Hematopoietic multipotent progenitor cell treated with erythropoietin and hydrocortisone succinate and interleukin-3 and kit ligand, for 8 days (in vitro differentiated cells): ENCODE data around the gene IMPA2.
"Not testable (repeated sequence)": the region's sequence is repeated elsewhere in the genome, so short reads cannot be mapped to it uniquely, and the experiment has no call there.

Source experiments
- DNase-seq: peaks from one replicate; pipeline ENCODE4 v3.0.0-alpha.2; 2015

Gene IMPA2

GRCh38 chr18:12031181-12031580 is 49.9 kb downstream of the IMPA2 start:
- no peak for DNase-seq

- DNase-seq = no peak
Measured at GRCh38 chr18:12031846-12032245, 50.5 kb downstream of the IMPA2 start.

- no peak for DNase-seq
Measured at GRCh38 chr18:12032786-12033642, 51.7 kb downstream of the IMPA2 start.

- DNase-seq = no peak
Measured at GRCh38 chr18:12033643-12034025, 52.3 kb downstream of the IMPA2 start.

- no peak for DNase-seq
Measured at GRCh38 chr18:12034241-12035100, 53.2 kb downstream of the IMPA2 start.

- no peak for DNase-seq
Measured at GRCh38 chr18:12035481-12035880, 54.2 kb downstream of the IMPA2 start.

GRCh38 chr18:12036201-12036751 is 55.0 kb downstream of the IMPA2 start:
- no peak for DNase-seq

GRCh38 chr18:12038082-12038638 is 56.9 kb downstream of the IMPA2 start:
- no peak for DNase-seq

- peak; percentile 72 for DNase-seq
Measured at GRCh38 chr18:12038639-12039539, 57.6 kb downstream of the IMPA2 start.

GRCh38 chr18:12039540-12039930 is 58.2 kb downstream of the IMPA2 start:
- not testable (repeated sequence) for DNase-seq

- no peak for DNase-seq
Measured at GRCh38 chr18:12041561-12041960, 60.3 kb downstream of the IMPA2 start.

- no peak for DNase-seq
Measured at GRCh38 chr18:12043811-12044210, 62.5 kb downstream of the IMPA2 start.

- no peak for DNase-seq
Measured at GRCh38 chr18:12044591-12044990, 63.3 kb downstream of the IMPA2 start.

- DNase-seq = no peak
Measured at GRCh38 chr18:12046046-12046750, 64.9 kb downstream of the IMPA2 start.

GRCh38 chr18:12046751-12047335 is 65.5 kb downstream of the IMPA2 start:
- no peak for DNase-seq

- no peak for DNase-seq
Measured at GRCh38 chr18:12048010-12048826, 66.9 kb downstream of the IMPA2 start.

GRCh38 chr18:12048827-12049175 is 67.5 kb downstream of the IMPA2 start:
- DNase-seq = no peak

- DNase-seq = no peak
Measured at GRCh38 chr18:12049978-12050811, 68.9 kb downstream of the IMPA2 start.

GRCh38 chr18:12052866-12053265 is 71.6 kb downstream of the IMPA2 start:
- no peak for DNase-seq
